Liver (tissue), 9 donors: ENCODE data around the gene HDC. TPM values are rescaled to one million over a fixed set of nuclear protein-coding genes. Genes with fewer than 3 reads are reported as not detected.

Source experiments
- DNase-seq: peaks from one replicate; pipeline ENCODE4 v3.0.0-alpha.2; 2017; ENCODE audit warnings: low spot score
- H3K27ac ChIP-seq, 2 donors: one replicate each; pipeline ENCODE4 v1.7.0; 2013; ENCODE audit warnings: inconsistent platforms in 2 of 2, low read length in 2 of 2, control low read depth in 1 of 2, low read depth in 1 of 2, mild to moderate bottlenecking in 1 of 2
- H3K27me3 ChIP-seq, 4 donors: one replicate each; pipeline versions ENCODE4 v1.6.1 to v1.7.0; 2013; ENCODE audit warnings: low read length in 3 of 4, inconsistent platforms in 1 of 4, mild to moderate bottlenecking in 1 of 4, moderate library complexity in 1 of 4; ENCODE audit not compliant: control insufficient read depth in 4 of 4, insufficient read depth in 4 of 4
- H3K36me3 ChIP-seq, 4 donors: one replicate each; pipeline versions ENCODE4 v1.6.1 to v1.7.0; 2013; ENCODE audit warnings: low read length in 3 of 4, mild to moderate bottlenecking in 3 of 4, low read depth in 1 of 4, moderate library complexity in 1 of 4; ENCODE audit not compliant: control insufficient read depth in 4 of 4, insufficient read depth in 3 of 4
- H3K4me1 ChIP-seq, 4 donors: one replicate each; pipeline versions ENCODE4 v1.6.1 to v1.7.0; 2013; ENCODE audit warnings: low read length in 3 of 4, mild to moderate bottlenecking in 3 of 4, moderate library complexity in 1 of 4; ENCODE audit not compliant: control insufficient read depth in 4 of 4, insufficient read depth in 4 of 4
- H3K4me3 ChIP-seq, 3 donors: one replicate each; pipeline versions ENCODE4 v1.6.1 to v1.7.0; 2013; ENCODE audit warnings: low read length in 3 of 3, control low read depth in 1 of 3, low read depth in 1 of 3, mild to moderate bottlenecking in 1 of 3
- H3K9ac ChIP-seq, 2 donors: one replicate each; pipeline ENCODE4 v1.7.0; 2013; ENCODE audit warnings: low read length in 2 of 2, mild to moderate bottlenecking in 2 of 2, moderate library complexity in 2 of 2, control low read depth in 1 of 2, low read depth in 1 of 2
- H3K9me3 ChIP-seq, 4 donors: one replicate each; pipeline versions ENCODE4 v1.6.1 to v1.7.0; 2013; ENCODE audit warnings: low read length in 3 of 4; ENCODE audit not compliant: control insufficient read depth in 4 of 4
- EGR1 ChIP-seq, 2 donors: IDR thresholded peaks; 2 replicates each; pipeline ENCODE4 v1.6.1; 2016 to 2018; ENCODE audit warnings: antibody characterized with exemption in 2 of 2, low read depth in 2 of 2
- FOXA1 ChIP-seq: IDR thresholded peaks from 2 replicates; pipeline ENCODE4 v1.6.1; 2016; ENCODE audit warnings: antibody characterized with exemption
- FOXA2 ChIP-seq: IDR thresholded peaks from 2 replicates; pipeline ENCODE4 v1.6.1; 2016; ENCODE audit warnings: antibody characterized with exemption
- GABPA ChIP-seq, 2 donors: IDR thresholded peaks in 1 of 2; conservative IDR thresholded peaks in 1 of 2; 2 replicates each; pipeline ENCODE4 v1.6.1; 2016; ENCODE audit warnings: antibody characterized with exemption in 2 of 2, mild to moderate bottlenecking in 1 of 2, moderate library complexity in 1 of 2
- HNF4A ChIP-seq, 2 donors: conservative IDR thresholded peaks; 2 replicates each; pipeline ENCODE4 v1.6.1; 2016; ENCODE audit warnings: antibody characterized with exemption in 2 of 2, mild to moderate bottlenecking in 2 of 2
- HNF4G ChIP-seq: IDR thresholded peaks from 2 replicates; pipeline ENCODE4 v1.6.1; 2016; ENCODE audit warnings: antibody characterized with exemption
- JUND ChIP-seq, 2 donors: IDR thresholded peaks; 2 replicates each; pipeline ENCODE4 v1.6.1; 2016; ENCODE audit warnings: antibody characterized with exemption in 2 of 2
- NR2F2 ChIP-seq: IDR thresholded peaks from 2 replicates; pipeline ENCODE4 v1.6.1; 2016; ENCODE audit warnings: antibody characterized with exemption
- RAD21 ChIP-seq, 2 donors: IDR thresholded peaks; 2 replicates each; pipeline ENCODE4 v1.6.1; 2016; ENCODE audit warnings: antibody characterized with exemption in 2 of 2, mild to moderate bottlenecking in 2 of 2
- RXRA ChIP-seq, 2 donors: IDR thresholded peaks; 2 replicates each; pipeline ENCODE4 v1.6.1; 2017 to 2018; ENCODE audit warnings: antibody characterized with exemption in 2 of 2, mild to moderate bottlenecking in 1 of 2
- SP1 ChIP-seq: IDR thresholded peaks from 2 replicates; pipeline ENCODE4 v1.6.1; 2018; ENCODE audit warnings: antibody characterized with exemption, mild to moderate bottlenecking
- TAF1 ChIP-seq: conservative IDR thresholded peaks from 2 replicates; pipeline ENCODE4 v1.6.1; 2016; ENCODE audit warnings: antibody characterized with exemption, mild to moderate bottlenecking
- YY1 ChIP-seq: IDR thresholded peaks from 2 replicates; pipeline ENCODE4 v1.6.1; 2016; ENCODE audit warnings: antibody characterized with exemption, mild to moderate bottlenecking
- WGBS: extraction: QIAGEN DNeasy Blood & Tissue Kit; methylation state at CpG from one replicate; pipeline ENCODE4 v1.1.7; 2013; 5-methylcytosine and 5-hydroxymethylcytosine counted together
- polyA plus RNA-seq, 2 donors: library from polyadenylated mRNA; stranded (reverse) in 1 of 2; unstranded in 1 of 2; fragments of 200-250 nt in 1 of 2; fragments of >200 nt in 1 of 2; fragmentation: Nextera tagmentation in 1 of 2; extraction: Ambion mirVana in 1 of 2; gene quantifications; one replicate each; pipeline versions ENCODE4 v1.2.1 to v1.2.3, GENCODE V29; 2013 to 2015
- total RNA-seq, 2 donors: library from RNA; depleted of rRNA; stranded (reverse); fragments of >200 nt; gene quantifications; one replicate each; pipeline ENCODE4 v1.2.3, GENCODE V29; 2014
- TF ChIP-seq, protein P1 (sequence below): IDR thresholded peaks from 2 replicates; pipeline ENCODE4 v1.6.1; 2016; ENCODE audit warnings: antibody characterized with exemption
- TF ChIP-seq, protein P2 (sequence below): IDR thresholded peaks from 2 replicates; pipeline ENCODE4 v1.6.1; 2016; ENCODE audit warnings: antibody characterized with exemption
- TF ChIP-seq, protein P3 (sequence below): fragments of 150-350 bp; IDR thresholded peaks from 2 replicates; pipeline ENCODE4 v1.5.1; 2017; ENCODE audit warnings: improper control_type of control experiment, low read depth, low read length; ENCODE audit not compliant: missing input control
- TF ChIP-seq, protein P4 (sequence below): IDR thresholded peaks from 2 replicates; pipeline ENCODE4 v1.6.1; 2016; ENCODE audit warnings: antibody characterized with exemption
- TF ChIP-seq, protein P5 (sequence below): IDR thresholded peaks from 2 replicates; pipeline ENCODE4 v1.6.1; 2016; ENCODE audit warnings: antibody characterized with exemption, mild to moderate bottlenecking
- donor health status: healthy.
- donor health status: healthy.
- donor health status: healthy.
- donor health status: healthy.
- donor health status: healthy.

Gene HDC
- total and polyA plus RNA-seq, 4 donors, result 0.07 to 3.0 (median 0.78) TPM

DNA sequence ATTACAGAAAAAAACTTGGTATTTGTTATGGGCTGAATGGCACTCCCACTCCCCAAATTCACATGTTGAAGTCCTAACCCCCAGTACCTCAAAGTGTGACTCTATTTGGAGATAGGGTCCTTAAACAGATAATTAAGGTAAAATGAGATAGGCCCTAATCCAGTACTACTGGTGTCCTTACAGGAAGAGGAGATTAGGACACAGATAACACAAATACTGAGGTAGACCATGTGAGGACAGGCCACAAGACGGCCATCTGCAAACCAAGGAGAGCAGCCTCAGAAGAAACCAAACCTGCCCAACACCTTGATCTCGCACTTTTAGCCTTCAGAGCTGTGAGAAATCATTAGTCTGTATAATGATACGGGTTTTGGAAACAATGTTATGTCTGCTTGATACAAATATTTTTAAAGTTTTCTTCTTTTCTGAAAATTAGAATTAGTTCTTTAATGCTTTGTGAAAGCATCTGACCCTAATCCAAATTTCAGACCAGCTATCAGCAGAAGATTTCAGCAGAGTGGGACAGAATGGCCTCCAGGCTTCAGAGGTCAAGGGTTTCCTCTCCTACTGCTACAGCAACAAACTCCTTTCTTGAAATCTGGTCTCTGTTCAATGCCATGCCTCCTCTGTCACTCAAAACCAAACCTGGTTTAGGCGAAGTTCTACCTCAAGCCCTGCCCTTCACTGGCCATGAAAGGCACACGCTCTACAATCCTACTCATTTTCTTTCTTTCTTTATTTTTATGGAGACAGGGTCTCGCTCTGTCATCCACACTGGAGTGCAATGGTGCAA lies 22.0 kb upstream of the HDC start:
- Histone ChIP-seq H3K4me3 (no peak overlapping the region), H3K36me3 (peaks cover 5 to 19% (median 13%) of the 10 kb centered on the region in 4 donors), H3K9me3 (no peaks in the 10 kb centered on the region), H3K4me1 (no peaks in the 10 kb centered on the region), H3K27me3 (no peaks in the 10 kb centered on the region), H3K9ac (no peak overlapping the region), H3K27ac (no peak overlapping the region)
- WGBS, result 98% methylated on average over 6 of the region's 6 CpGs
- TF ChIP-seq NR2F2 (no peak), JUND (IDR thresholded peaks at IDR 0.05) (no peak), YY1 (no peak), SP1 (no peak), HNF4A (conservative IDR thresholded peaks at IDR 0.05) (no peak), GABPA (IDR thresholded peaks at IDR 0.05 in 1 of 2, conservative IDR thresholded peaks at IDR 0.05 in 1 of 2) (no peak), FOXA2 (no peak), HNF4G (no peak), EGR1 (IDR thresholded peaks at IDR 0.05; ENCODE audit: low read depth in 2 of 2) (no peak), RAD21 (IDR thresholded peaks at IDR 0.05) (no peak), RXRA (IDR thresholded peaks at IDR 0.05) (no peak), FOXA1 (no peak), TAF1 (no peak)
- TF ChIP-seq, protein P1, sequence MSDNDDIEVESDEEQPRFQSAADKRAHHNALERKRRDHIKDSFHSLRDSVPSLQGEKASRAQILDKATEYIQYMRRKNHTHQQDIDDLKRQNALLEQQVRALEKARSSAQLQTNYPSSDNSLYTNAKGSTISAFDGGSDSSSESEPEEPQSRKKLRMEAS, result no peak
- TF ChIP-seq, protein P2, sequence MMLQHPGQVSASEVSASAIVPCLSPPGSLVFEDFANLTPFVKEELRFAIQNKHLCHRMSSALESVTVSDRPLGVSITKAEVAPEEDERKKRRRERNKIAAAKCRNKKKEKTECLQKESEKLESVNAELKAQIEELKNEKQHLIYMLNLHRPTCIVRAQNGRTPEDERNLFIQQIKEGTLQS, result no peak
- TF ChIP-seq, protein P3, sequence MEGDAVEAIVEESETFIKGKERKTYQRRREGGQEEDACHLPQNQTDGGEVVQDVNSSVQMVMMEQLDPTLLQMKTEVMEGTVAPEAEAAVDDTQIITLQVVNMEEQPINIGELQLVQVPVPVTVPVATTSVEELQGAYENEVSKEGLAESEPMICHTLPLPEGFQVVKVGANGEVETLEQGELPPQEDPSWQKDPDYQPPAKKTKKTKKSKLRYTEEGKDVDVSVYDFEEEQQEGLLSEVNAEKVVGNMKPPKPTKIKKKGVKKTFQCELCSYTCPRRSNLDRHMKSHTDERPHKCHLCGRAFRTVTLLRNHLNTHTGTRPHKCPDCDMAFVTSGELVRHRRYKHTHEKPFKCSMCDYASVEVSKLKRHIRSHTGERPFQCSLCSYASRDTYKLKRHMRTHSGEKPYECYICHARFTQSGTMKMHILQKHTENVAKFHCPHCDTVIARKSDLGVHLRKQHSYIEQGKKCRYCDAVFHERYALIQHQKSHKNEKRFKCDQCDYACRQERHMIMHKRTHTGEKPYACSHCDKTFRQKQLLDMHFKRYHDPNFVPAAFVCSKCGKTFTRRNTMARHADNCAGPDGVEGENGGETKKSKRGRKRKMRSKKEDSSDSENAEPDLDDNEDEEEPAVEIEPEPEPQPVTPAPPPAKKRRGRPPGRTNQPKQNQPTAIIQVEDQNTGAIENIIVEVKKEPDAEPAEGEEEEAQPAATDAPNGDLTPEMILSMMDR, result no peak
- TF ChIP-seq, protein P4, sequence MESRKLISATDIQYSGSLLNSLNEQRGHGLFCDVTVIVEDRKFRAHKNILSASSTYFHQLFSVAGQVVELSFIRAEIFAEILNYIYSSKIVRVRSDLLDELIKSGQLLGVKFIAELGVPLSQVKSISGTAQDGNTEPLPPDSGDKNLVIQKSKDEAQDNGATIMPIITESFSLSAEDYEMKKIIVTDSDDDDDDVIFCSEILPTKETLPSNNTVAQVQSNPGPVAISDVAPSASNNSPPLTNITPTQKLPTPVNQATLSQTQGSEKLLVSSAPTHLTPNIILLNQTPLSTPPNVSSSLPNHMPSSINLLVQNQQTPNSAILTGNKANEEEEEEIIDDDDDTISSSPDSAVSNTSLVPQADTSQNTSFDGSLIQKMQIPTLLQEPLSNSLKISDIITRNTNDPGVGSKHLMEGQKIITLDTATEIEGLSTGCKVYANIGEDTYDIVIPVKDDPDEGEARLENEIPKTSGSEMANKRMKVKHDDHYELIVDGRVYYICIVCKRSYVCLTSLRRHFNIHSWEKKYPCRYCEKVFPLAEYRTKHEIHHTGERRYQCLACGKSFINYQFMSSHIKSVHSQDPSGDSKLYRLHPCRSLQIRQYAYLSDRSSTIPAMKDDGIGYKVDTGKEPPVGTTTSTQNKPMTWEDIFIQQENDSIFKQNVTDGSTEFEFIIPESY, result no peak
- TF ChIP-seq, protein P5, sequence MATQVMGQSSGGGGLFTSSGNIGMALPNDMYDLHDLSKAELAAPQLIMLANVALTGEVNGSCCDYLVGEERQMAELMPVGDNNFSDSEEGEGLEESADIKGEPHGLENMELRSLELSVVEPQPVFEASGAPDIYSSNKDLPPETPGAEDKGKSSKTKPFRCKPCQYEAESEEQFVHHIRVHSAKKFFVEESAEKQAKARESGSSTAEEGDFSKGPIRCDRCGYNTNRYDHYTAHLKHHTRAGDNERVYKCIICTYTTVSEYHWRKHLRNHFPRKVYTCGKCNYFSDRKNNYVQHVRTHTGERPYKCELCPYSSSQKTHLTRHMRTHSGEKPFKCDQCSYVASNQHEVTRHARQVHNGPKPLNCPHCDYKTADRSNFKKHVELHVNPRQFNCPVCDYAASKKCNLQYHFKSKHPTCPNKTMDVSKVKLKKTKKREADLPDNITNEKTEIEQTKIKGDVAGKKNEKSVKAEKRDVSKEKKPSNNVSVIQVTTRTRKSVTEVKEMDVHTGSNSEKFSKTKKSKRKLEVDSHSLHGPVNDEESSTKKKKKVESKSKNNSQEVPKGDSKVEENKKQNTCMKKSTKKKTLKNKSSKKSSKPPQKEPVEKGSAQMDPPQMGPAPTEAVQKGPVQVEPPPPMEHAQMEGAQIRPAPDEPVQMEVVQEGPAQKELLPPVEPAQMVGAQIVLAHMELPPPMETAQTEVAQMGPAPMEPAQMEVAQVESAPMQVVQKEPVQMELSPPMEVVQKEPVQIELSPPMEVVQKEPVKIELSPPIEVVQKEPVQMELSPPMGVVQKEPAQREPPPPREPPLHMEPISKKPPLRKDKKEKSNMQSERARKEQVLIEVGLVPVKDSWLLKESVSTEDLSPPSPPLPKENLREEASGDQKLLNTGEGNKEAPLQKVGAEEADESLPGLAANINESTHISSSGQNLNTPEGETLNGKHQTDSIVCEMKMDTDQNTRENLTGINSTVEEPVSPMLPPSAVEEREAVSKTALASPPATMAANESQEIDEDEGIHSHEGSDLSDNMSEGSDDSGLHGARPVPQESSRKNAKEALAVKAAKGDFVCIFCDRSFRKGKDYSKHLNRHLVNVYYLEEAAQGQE, result no peak
- DNase-seq, result no peak
